ENCODE results near the gene GPC3.

The GPC3 gene

GRCh38 chrX:133923113-133923512, 62.3 kb downstream of the GPC3 start:
- Histone ChIP-seq H3K4me1 (ENCODE audit: control extremely low read depth in 1 of 4, control insufficient read depth in 4 of 4, insufficient read depth in 4 of 4, low read length in 3 of 4) (peaks cover 0 to 12% (median 4%) of the 10 kb centered on the region in 4 experiments), H3K9me3 (ENCODE audit: control extremely low read depth in 1 of 5, control insufficient read depth in 4 of 5, insufficient read depth in 2 of 5, low read depth in 1 of 5, low read length in 4 of 5) (no peaks in the 10 kb centered on the region), H3K4me3 (ENCODE audit: control insufficient read depth in 1 of 7, extremely low read depth in 1 of 7, insufficient read depth in 4 of 7, low read depth in 2 of 7, low read length in 6 of 7) (peak overlapping the region in 2 of 7 experiments; percentile 15 to 50), H3K27me3 (replicated peaks in 2 of 5; ENCODE audit: control insufficient read depth in 4 of 5, insufficient read depth in 5 of 5, low read length in 4 of 5) (no peaks in the 10 kb centered on the region), H3K27ac (ENCODE audit: insufficient read depth in 1 of 2, low read depth in 1 of 2, low read length in 2 of 2, poor library complexity in 1 of 2, severe bottlenecking in 2 of 2) (no peak overlapping the region), H3K36me3 (ENCODE audit: control insufficient read depth in 4 of 4, insufficient read depth in 4 of 4, low read length in 3 of 4) (no peaks in the 10 kb centered on the region)
- DNase-seq = peak; percentile 6 to 65 (median 54)
- CTCF ChIA-PET = interaction anchor here (0.9 kb wide), 1 partner anchor 132 kb away, joined by 3 read pairs; no protein-coding TSS in a partner anchor
- POLR2A ChIA-PET = no interaction called here
- WGBS (ENCODE audit: insufficient coverage) = 33% methylated on average over 1 of the region's 5 CpGs

- WGBS (ENCODE audit: insufficient coverage) = 40% methylated on average over 1 of the region's 2 CpGs
- H3K9me3 ChIP-seq (ENCODE audit: control extremely low read depth in 1 of 5, control insufficient read depth in 4 of 5, insufficient read depth in 2 of 5, low read depth in 1 of 5, low read length in 4 of 5) = no peaks in the 10 kb centered on the region
- no peaks in the 10 kb centered on the region for H3K27me3 ChIP-seq (replicated peaks in 2 of 5; ENCODE audit: control insufficient read depth in 4 of 5, insufficient read depth in 5 of 5, low read length in 4 of 5)
- ChIA-PET CTCF (interaction anchor here (0.8 to 0.9 kb wide), 2 partner anchors 9 to 131 kb away, joined by 3 read pairs; no protein-coding TSS in a partner anchor), POLR2A (no interaction called here)
- no peak overlapping the region for H3K27ac ChIP-seq (ENCODE audit: insufficient read depth in 1 of 2, low read depth in 1 of 2, low read length in 2 of 2, poor library complexity in 1 of 2, severe bottlenecking in 2 of 2)
- H3K4me3 ChIP-seq (ENCODE audit: control insufficient read depth in 1 of 7, extremely low read depth in 1 of 7, insufficient read depth in 4 of 7, low read depth in 2 of 7, low read length in 6 of 7) = no peak overlapping the region
- H3K36me3 ChIP-seq (ENCODE audit: control insufficient read depth in 4 of 4, insufficient read depth in 4 of 4, low read length in 3 of 4) = no peaks in the 10 kb centered on the region
- DNase-seq = peak in 2 of 3 donors; percentile 22
- peaks cover 0 to 12% (median 4%) of the 10 kb centered on the region in 4 experiments for H3K4me1 ChIP-seq (ENCODE audit: control extremely low read depth in 1 of 4, control insufficient read depth in 4 of 4, insufficient read depth in 4 of 4, low read length in 3 of 4)
Measured at GRCh38 chrX:133922390-133922771, 63.0 kb downstream of the GPC3 start.

- POLR2A ChIA-PET = no interaction called here
- Histone ChIP-seq H3K36me3 (ENCODE audit: control insufficient read depth in 4 of 4, insufficient read depth in 4 of 4, low read length in 3 of 4) (no peaks in the 10 kb centered on the region), H3K4me3 (ENCODE audit: control insufficient read depth in 1 of 7, extremely low read depth in 1 of 7, insufficient read depth in 4 of 7, low read depth in 2 of 7, low read length in 6 of 7) (no peak overlapping the region), H3K27ac (ENCODE audit: insufficient read depth in 1 of 2, low read depth in 1 of 2, low read length in 2 of 2, poor library complexity in 1 of 2, severe bottlenecking in 2 of 2) (no peak overlapping the region), H3K4me1 (ENCODE audit: control extremely low read depth in 1 of 4, control insufficient read depth in 4 of 4, insufficient read depth in 4 of 4, low read length in 3 of 4) (peaks cover 0 to 12% (median 4%) of the 10 kb centered on the region in 4 experiments), H3K27me3 (replicated peaks in 2 of 5; ENCODE audit: control insufficient read depth in 4 of 5, insufficient read depth in 5 of 5, low read length in 4 of 5) (no peaks in the 10 kb centered on the region), H3K9me3 (ENCODE audit: control extremely low read depth in 1 of 5, control insufficient read depth in 4 of 5, insufficient read depth in 2 of 5, low read depth in 1 of 5, low read length in 4 of 5) (peaks cover 0 to 1% (median 0%) of the 10 kb centered on the region in 5 experiments)
- 58% methylated on average over 7 of the region's 7 CpGs for WGBS (ENCODE audit: insufficient coverage)
- CTCF ChIA-PET = interaction anchor here (0.8 to 0.9 kb wide), 2 partner anchors 8 to 102 kb away, joined by 3 read pairs; no protein-coding TSS in a partner anchor
- DNase-seq = peak; percentile 7 to 35 (median 19)
Measured at GRCh38 chrX:133921764-133922389, 63.5 kb downstream of the GPC3 start.

GRCh38 chrX:133921086-133921485, 64.3 kb downstream of the GPC3 start:
- WGBS (ENCODE audit: insufficient coverage) = no CpG with 5 or more reads among the region's 2 CpGs
- Histone ChIP-seq H3K4me3 (ENCODE audit: control insufficient read depth in 1 of 7, extremely low read depth in 1 of 7, insufficient read depth in 4 of 7, low read depth in 2 of 7, low read length in 6 of 7) (no peak overlapping the region), H3K9me3 (ENCODE audit: control extremely low read depth in 1 of 5, control insufficient read depth in 4 of 5, insufficient read depth in 2 of 5, low read depth in 1 of 5, low read length in 4 of 5) (peaks cover 0 to 2% (median 0%) of the 10 kb centered on the region in 5 experiments), H3K27ac (ENCODE audit: insufficient read depth in 1 of 2, low read depth in 1 of 2, low read length in 2 of 2, poor library complexity in 1 of 2, severe bottlenecking in 2 of 2) (no peak overlapping the region), H3K36me3 (ENCODE audit: control insufficient read depth in 4 of 4, insufficient read depth in 4 of 4, low read length in 3 of 4) (no peaks in the 10 kb centered on the region), H3K27me3 (replicated peaks in 2 of 5; ENCODE audit: control insufficient read depth in 4 of 5, insufficient read depth in 5 of 5, low read length in 4 of 5) (no peaks in the 10 kb centered on the region), H3K4me1 (ENCODE audit: control extremely low read depth in 1 of 4, control insufficient read depth in 4 of 4, insufficient read depth in 4 of 4, low read length in 3 of 4) (peaks cover 0 to 12% (median 4%) of the 10 kb centered on the region in 4 experiments)
- ChIA-PET POLR2A (no interaction called here), CTCF (interaction anchor here (0.9 kb wide), 1 partner anchor 103 kb away, joined by 3 read pairs; no protein-coding TSS in a partner anchor)
- DNase-seq = no peak

- H3K4me3 ChIP-seq (ENCODE audit: control insufficient read depth in 1 of 7, extremely low read depth in 1 of 7, insufficient read depth in 4 of 7, low read depth in 2 of 7, low read length in 6 of 7) = no peak overlapping the region
- no peaks in the 10 kb centered on the region for H3K36me3 ChIP-seq (ENCODE audit: control insufficient read depth in 4 of 4, insufficient read depth in 4 of 4, low read length in 3 of 4)
- CTCF ChIA-PET = no interaction called here
- H3K27me3 ChIP-seq (replicated peaks in 2 of 5; ENCODE audit: control insufficient read depth in 4 of 5, insufficient read depth in 5 of 5, low read length in 4 of 5) = no peaks in the 10 kb centered on the region
- POLR2A ChIA-PET = no interaction called here
- 100% methylated on average over 1 of the region's 3 CpGs for WGBS (ENCODE audit: insufficient coverage)
- no peak overlapping the region for H3K27ac ChIP-seq (ENCODE audit: insufficient read depth in 1 of 2, low read depth in 1 of 2, low read length in 2 of 2, poor library complexity in 1 of 2, severe bottlenecking in 2 of 2)
- no peak for DNase-seq
- H3K9me3 ChIP-seq (ENCODE audit: control extremely low read depth in 1 of 5, control insufficient read depth in 4 of 5, insufficient read depth in 2 of 5, low read depth in 1 of 5, low read length in 4 of 5) = peaks cover 0 to 2% (median 0%) of the 10 kb centered on the region in 5 experiments
- peaks cover 0 to 8% (median 4%) of the 10 kb centered on the region in 4 experiments for H3K4me1 ChIP-seq (ENCODE audit: control extremely low read depth in 1 of 4, control insufficient read depth in 4 of 4, insufficient read depth in 4 of 4, low read length in 3 of 4)
Measured at GRCh38 chrX:133918361-133918771, 67.0 kb downstream of the GPC3 start.

GRCh38 chrX:133916984-133917722, 68.2 kb downstream of the GPC3 start:
- H3K9me3 ChIP-seq (ENCODE audit: control extremely low read depth in 1 of 5, control insufficient read depth in 4 of 5, insufficient read depth in 2 of 5, low read depth in 1 of 5, low read length in 4 of 5) = peaks cover 0 to 2% (median 0%) of the 10 kb centered on the region in 5 experiments
- no peak for DNase-seq
- ChIA-PET POLR2A (no interaction called here), CTCF (no interaction called here)
- H3K27me3 ChIP-seq (replicated peaks in 2 of 5; ENCODE audit: control insufficient read depth in 4 of 5, insufficient read depth in 5 of 5, low read length in 4 of 5) = no peaks in the 10 kb centered on the region
- H3K4me1 ChIP-seq (ENCODE audit: control extremely low read depth in 1 of 4, control insufficient read depth in 4 of 4, insufficient read depth in 4 of 4, low read length in 3 of 4) = no peaks in the 10 kb centered on the region
- no peak overlapping the region for H3K27ac ChIP-seq (ENCODE audit: insufficient read depth in 1 of 2, low read depth in 1 of 2, low read length in 2 of 2, poor library complexity in 1 of 2, severe bottlenecking in 2 of 2)
- no peak overlapping the region for H3K4me3 ChIP-seq (ENCODE audit: control insufficient read depth in 1 of 7, extremely low read depth in 1 of 7, insufficient read depth in 4 of 7, low read depth in 2 of 7, low read length in 6 of 7)
- WGBS (ENCODE audit: insufficient coverage) = no CpG with 5 or more reads among the region's 2 CpGs
- H3K36me3 ChIP-seq (ENCODE audit: control insufficient read depth in 4 of 4, insufficient read depth in 4 of 4, low read length in 3 of 4) = no peaks in the 10 kb centered on the region

All from common myeloid progenitor, CD34-positive (primary cell).